Urinary bladder (tissue), 4 donors: ENCODE results near the gene IKZF3. TPM values are rescaled to one million over a fixed set of nuclear protein-coding genes. Genes with fewer than 3 reads are reported as not detected.
"Not testable (repeated sequence)": the region's sequence is repeated elsewhere in the genome, so short reads cannot be mapped to it uniquely, and the experiment has no call there.

Experiments
- DNase-seq: peaks from one replicate; pipeline ENCODE4 v3.0.0-alpha.2; 2015; ENCODE audit errors: extremely low spot score
- H3K27ac ChIP-seq: one replicate; pipeline ENCODE4 v1.5.1; 2013; ENCODE audit warnings: low read depth, mild to moderate bottlenecking, moderate library complexity
- H3K36me3 ChIP-seq: one replicate; pipeline ENCODE4 v1.6.1; 2013; ENCODE audit warnings: mild to moderate bottlenecking, moderate library complexity; ENCODE audit not compliant: insufficient read depth
- H3K4me1 ChIP-seq: one replicate; pipeline ENCODE4 v1.6.1; 2013; ENCODE audit warnings: mild to moderate bottlenecking, moderate library complexity; ENCODE audit not compliant: insufficient read depth
- H3K4me3 ChIP-seq: one replicate; pipeline ENCODE4 v1.5.1; 2013; ENCODE audit warnings: low read depth, low read length
- WGBS: extraction: QIAGEN DNeasy Blood & Tissue Kit; methylation state at CpG from one replicate; pipeline ENCODE4 v1.1.7; 2013; 5-methylcytosine and 5-hydroxymethylcytosine counted together
- polyA plus RNA-seq: library from polyadenylated mRNA; stranded (reverse); fragments of 200-250 nt; gene quantifications from one replicate; pipeline ENCODE4 v1.2.3, GENCODE V29; 2013
- total RNA-seq: library from RNA; depleted of rRNA; stranded (reverse); fragments of >200 nt; gene quantifications from one replicate; pipeline ENCODE4 v1.2.3, GENCODE V29; 2014
- donor health status: healthy with polysubstance abuse.
- donor health status: healthy.

The IKZF3 gene
- total and polyA plus RNA-seq, 2 donors: 0.58 to 1.2 TPM

GRCh38 chr17:39719563-39720355 is 144.4 kb downstream of the IKZF3 start:
- H3K4me1 ChIP-seq: no peaks in the 10 kb centered on the region
- no peak for DNase-seq
- no peak overlapping the region for H3K4me3 ChIP-seq
- H3K36me3 ChIP-seq: peaks cover 8% of the 10 kb centered on the region
- WGBS: 86% methylated on average over 7 of the region's 7 CpGs
- no peak overlapping the region for H3K27ac ChIP-seq

GRCh38 chr17:39717660-39718059 is 146.5 kb downstream of the IKZF3 start:
- H3K36me3 ChIP-seq: peaks cover 8% of the 10 kb centered on the region
- H3K4me3 ChIP-seq: no peak overlapping the region
- no peak overlapping the region for H3K27ac ChIP-seq
- 84% methylated on average over 6 of the region's 6 CpGs for WGBS
- DNase-seq: no peak
- H3K4me1 ChIP-seq: no peaks in the 10 kb centered on the region

- H3K27ac ChIP-seq: no peak overlapping the region
- no peak for DNase-seq
- peaks cover 8% of the 10 kb centered on the region for H3K36me3 ChIP-seq
- H3K4me3 ChIP-seq: no peak overlapping the region
- no peaks in the 10 kb centered on the region for H3K4me1 ChIP-seq
- 82% methylated on average over 11 of the region's 11 CpGs for WGBS
These were observed 147.1 kb downstream of the IKZF3 start for GRCh38 chr17:39716879-39717536.

- DNase-seq: no peak
- Histone ChIP-seq H3K4me3 (no peak overlapping the region), H3K36me3 (peaks cover 8% of the 10 kb centered on the region), H3K4me1 (no peaks in the 10 kb centered on the region), H3K27ac (no peak overlapping the region)
- 91% methylated on average over 15 of the region's 15 CpGs for WGBS
These were observed 147.9 kb downstream of the IKZF3 start for GRCh38 chr17:39716073-39716818.

GRCh38 chr17:39715375-39716072 is 148.6 kb downstream of the IKZF3 start:
- no peak for DNase-seq
- peaks cover 8% of the 10 kb centered on the region for H3K36me3 ChIP-seq
- no peaks in the 10 kb centered on the region for H3K4me1 ChIP-seq
- no peak overlapping the region for H3K4me3 ChIP-seq
- no peak overlapping the region for H3K27ac ChIP-seq
- whole genome bisulfite sequencing: 95% methylated on average over 18 of the region's 18 CpGs

GRCh38 chr17:39714234-39714633 is 149.9 kb downstream of the IKZF3 start:
- no peaks in the 10 kb centered on the region for H3K4me1 ChIP-seq
- no peak overlapping the region for H3K27ac ChIP-seq
- no peak for DNase-seq
- no peak overlapping the region for H3K4me3 ChIP-seq
- WGBS: 95% methylated on average over 4 of the region's 4 CpGs
- H3K36me3 ChIP-seq: peaks cover 6% of the 10 kb centered on the region

- no peak for DNase-seq
- WGBS: 92% methylated on average over 10 of the region's 10 CpGs
- Histone ChIP-seq H3K36me3 (peaks cover 2% of the 10 kb centered on the region), H3K4me1 (no peaks in the 10 kb centered on the region), H3K27ac (no peak overlapping the region), H3K4me3 (no peak overlapping the region)
These were observed 152.3 kb downstream of the IKZF3 start for GRCh38 chr17:39711851-39712250.

- not testable (repeated sequence) for H3K27ac ChIP-seq, H3K4me1 ChIP-seq, H3K4me3 ChIP-seq, H3K36me3 ChIP-seq, DNase-seq
- 91% methylated on average over 11 of the region's 11 CpGs for WGBS
These were observed 153.0 kb downstream of the IKZF3 start for GRCh38 chr17:39711071-39711470.

- Histone ChIP-seq H3K4me3 (no peak overlapping the region), H3K4me1 (peaks cover under 1% of the 10 kb centered on the region), H3K27ac (no peak overlapping the region), H3K36me3 (peaks cover 2% of the 10 kb centered on the region)
- DNase-seq: no peak
- 93% methylated on average over 20 of the region's 20 CpGs for WGBS
These were observed 153.8 kb downstream of the IKZF3 start for GRCh38 chr17:39709998-39710964.

GRCh38 chr17:39709319-39709997 is 154.7 kb downstream of the IKZF3 start:
- Histone ChIP-seq H3K36me3 (peaks cover 2% of the 10 kb centered on the region), H3K27ac (no peak overlapping the region), H3K4me1 (peaks cover 3% of the 10 kb centered on the region), H3K4me3 (no peak overlapping the region)
- DNase-seq: no peak
- WGBS: 87% methylated on average over 14 of the region's 14 CpGs
